HCT116 (cell line): ENCODE data around the gene SLC19A1. TPM values are rescaled to one million over a fixed set of nuclear protein-coding genes. Genes with fewer than 3 reads are reported as not detected.

ENCODE experiments used
- ATAC-seq: fragments of 200-7000 bp; cut with Tn5 transposase; 2 replicates; pipeline ENCODE4 v1.9.1; 2020; ENCODE audit warnings: mild to moderate bottlenecking, moderate library complexity
- BruUV-seq: library from RNA; stranded (reverse); fragments of 400-500 nt; replicated peaks from 2 replicates; lab custom pipeline; 2021; lab: Mats Ljungman, UMichigan
- CTCF ChIA-PET: fragments of 300-600 bp; sonication (Branson Sonifier 250); formaldehyde crosslinking; loops from one replicate; lab custom pipeline; 2021; ENCODE audit warnings: antibody characterized with exemption; lab: Charles Lee
- POLR2A ChIA-PET: fragments of 300-600, 350-600 bp; sonication (Branson Sonifier 250); formaldehyde crosslinking; loops from one replicate; lab custom pipeline; 2021; ENCODE audit warnings: antibody characterized with exemption; lab: Charles Lee
- RAD21 ChIA-PET, 2 experiments: fragments of 300-600 bp; sonication (Branson Sonifier 250); formaldehyde crosslinking; loops; one replicate each; lab custom pipeline; 2023; ENCODE audit warnings: low total read pairs in 2 of 2; ENCODE audit not compliant: uncharacterized antibody in 2 of 2, unreplicated experiment in 2 of 2, low non-redundant PET in 1 of 2; lab: Charles Lee
- DNase-seq: peaks from one replicate; pipeline ENCODE4 v3.0.0-alpha.2; 2010; ENCODE audit warnings: low read depth, low spot score
- H2AFZ ChIP-seq: fragments of 200-600 bp; shearing (Covaris generic), sonication (generic); 2 replicates; pipeline ENCODE4 v1.6.1; 2017; ENCODE audit warnings: low read depth, mixed run types, mixed read lengths, antibody characterized with exemption, low read length; ENCODE audit not compliant: poor library complexity, severe bottlenecking
- H3K27ac ChIP-seq: 2 replicates; pipeline ENCODE4 v1.5.1; 2012; ENCODE audit warnings: low read depth, low read length
- H3K27me3 ChIP-seq: fragments of 200-600 bp; sonication (generic); 2 replicates; pipeline ENCODE4 v1.6.1; 2016; ENCODE audit warnings: mixed run types, low read length, mixed read lengths; ENCODE audit not compliant: insufficient read depth
- H3K36me3 ChIP-seq, 2 experiments: fragments of 200-500 bp in 1 of 2; fragments of 200-600 bp in 1 of 2; sonication (Bioruptor generic) in 1 of 2; sonication (generic) in 1 of 2; 2 replicates each; pipeline versions ENCODE4 v1.5.1 to v1.6.1; 2014 to 2016; ENCODE audit warnings: low read length in 2 of 2, inconsistent platforms in 1 of 2, mixed read lengths in 1 of 2, mixed run types in 1 of 2; ENCODE audit not compliant: insufficient read depth in 2 of 2, control insufficient read depth in 1 of 2
- H3K4me1 ChIP-seq, 2 experiments: fragments of 200-600 bp in 1 of 2; sonication (generic) in 1 of 2; 2 replicates each; pipeline versions ENCODE4 v1.5.1 to v1.6.1; 2012 to 2017; ENCODE audit warnings: low read length in 2 of 2, inconsistent platforms in 1 of 2, mild to moderate bottlenecking in 1 of 2, mixed read lengths in 1 of 2, mixed run types in 1 of 2, moderate library complexity in 1 of 2; ENCODE audit not compliant: insufficient read depth in 2 of 2, control insufficient read depth in 1 of 2
- H3K4me2 ChIP-seq: fragments of 200-600 bp; sonication (generic); 2 replicates; pipeline ENCODE4 v1.6.1; 2017; ENCODE audit warnings: mixed run types, low read length, mixed read lengths
- H3K4me3 ChIP-seq, 2 experiments: fragments of 200-600 bp in 1 of 2; sonication (generic) in 1 of 2; replicated peaks in 1 of 2; 2 replicates each; pipeline ENCODE4 v1.5.1; 2011 to 2016; ENCODE audit warnings: low read length in 2 of 2, control low read depth in 1 of 2, low read depth in 1 of 2, mild to moderate bottlenecking in 1 of 2, mixed read lengths in 1 of 2, mixed run types in 1 of 2
- H3K79me2 ChIP-seq: fragments of 200-600 bp; sonication (generic); 2 replicates; pipeline ENCODE4 v1.6.1; 2017; ENCODE audit warnings: mild to moderate bottlenecking, mixed run types, low read length, moderate library complexity, mixed read lengths; ENCODE audit not compliant: insufficient read depth
- H3K9ac ChIP-seq: fragments of 200-600 bp; sonication (generic); 2 replicates; pipeline ENCODE4 v1.6.1; 2016; ENCODE audit warnings: low read length, mixed read lengths
- H3K9me2 ChIP-seq: fragments of 200-600 bp; sonication (generic), shearing (Covaris generic); 2 replicates; pipeline ENCODE4 v1.6.1; 2017; ENCODE audit warnings: mixed run types, mild to moderate bottlenecking, moderate library complexity; ENCODE audit not compliant: insufficient read depth
- H3K9me3 ChIP-seq, 2 experiments: fragments of 200-500 bp in 1 of 2; fragments of 200-600 bp in 1 of 2; sonication (Bioruptor generic) in 1 of 2; sonication (generic) in 1 of 2; 2 replicates each; pipeline ENCODE4 v1.6.1; 2014 to 2017; ENCODE audit warnings: low read length in 2 of 2, mixed read lengths in 2 of 2, inconsistent platforms in 1 of 2, low read depth in 1 of 2, mild to moderate bottlenecking in 1 of 2, mixed run types in 1 of 2, moderate library complexity in 1 of 2; ENCODE audit not compliant: control insufficient read depth in 1 of 2, insufficient read depth in 1 of 2
- H4K20me1 ChIP-seq: fragments of 200-600 bp; sonication (generic), shearing (Covaris generic); 2 replicates; pipeline ENCODE4 v1.6.1; 2017; ENCODE audit warnings: mixed run types, mild to moderate bottlenecking, moderate library complexity; ENCODE audit not compliant: insufficient read depth
- ATF3 ChIP-seq: IDR thresholded peaks from 2 replicates; pipeline ENCODE4 v1.6.1; 2012
- CTCF ChIP-seq, 3 experiments: fragments of 200-600 bp in 1 of 3; sonication (generic) in 1 of 3; IDR thresholded peaks in 2 of 3; conservative IDR thresholded peaks in 1 of 3; 2 replicates each; pipeline ENCODE4 v1.5.1; 2012 to 2017; ENCODE audit warnings: low read depth in 2 of 3, low read length in 2 of 3, antibody characterized with exemption in 1 of 3, borderline replicate concordance in 1 of 3, control low read depth in 1 of 3, mild to moderate bottlenecking in 1 of 3, mixed read lengths in 1 of 3, mixed run types in 1 of 3, moderate library complexity in 1 of 3; ENCODE audit not compliant: insufficient read depth in 1 of 3
- EZH2 ChIP-seq: fragments of 200-600 bp; sonication (generic); IDR thresholded peaks from 2 replicates; pipeline ENCODE4 v1.6.1; 2017; ENCODE audit warnings: antibody characterized with exemption, mixed run types
- EZH2phosphoT487 ChIP-seq: fragments of 200-600 bp; IDR thresholded peaks from 2 replicates; pipeline ENCODE4 v1.6.1; 2018; ENCODE audit warnings: antibody characterized with exemption, borderline replicate concordance
- FOSL1 ChIP-seq: IDR thresholded peaks from 2 replicates; pipeline ENCODE4 v1.6.1; 2012; ENCODE audit warnings: low read depth
- JUND ChIP-seq: IDR thresholded peaks from 2 replicates; pipeline ENCODE4 v1.6.1; 2012
- POLR2A ChIP-seq: IDR thresholded peaks from 2 replicates; pipeline ENCODE4 v1.7.0; 2011; ENCODE audit warnings: borderline replicate concordance; ENCODE audit not compliant: insufficient read depth, insufficient read length; ENCODE audit errors: extremely low read depth
- SIN3A ChIP-seq: IDR thresholded peaks from 2 replicates; pipeline ENCODE4 v1.6.1; 2012; ENCODE audit warnings: low read depth
- SP1 ChIP-seq: IDR thresholded peaks from 2 replicates; pipeline ENCODE4 v1.6.1; 2012; ENCODE audit warnings: low read depth
- SRF ChIP-seq: IDR thresholded peaks from 2 replicates; pipeline ENCODE4 v1.6.1; 2012; ENCODE audit warnings: low read depth
- TCF7L2 ChIP-seq: IDR thresholded peaks from 2 replicates; pipeline ENCODE4 v1.7.0; 2011; ENCODE audit warnings: borderline replicate concordance, inconsistent platforms; ENCODE audit not compliant: insufficient read depth, insufficient read length; ENCODE audit errors: extremely low read depth
- YY1 ChIP-seq: IDR thresholded peaks from 2 replicates; pipeline ENCODE4 v1.6.1; 2011; ENCODE audit warnings: low read length, low read depth, moderate library complexity, mild to moderate bottlenecking; ENCODE audit not compliant: insufficient replicate concordance; ENCODE audit errors: extremely low read depth
- ZFX ChIP-seq: fragments of 450-650 bp; IDR thresholded peaks from 2 replicates; pipeline ENCODE4 v1.6.1; 2017
- ZNF274 ChIP-seq: fragments of 200-500 bp; sonication (Bioruptor generic); IDR thresholded peaks from 2 replicates; pipeline ENCODE4 v1.6.1; 2014; ENCODE audit warnings: mild to moderate bottlenecking, low read depth, low read length, inconsistent platforms
- intact Hi-C: fragments of 100-400 bp; cut with micrococcal nuclease; formaldehyde crosslinking; loops from 2 replicates; pipeline ENCODE4 v1.10.0; 2022
- total RNA-seq: library from RNA; stranded (reverse); gene quantifications from one replicate; pipeline ENCODE4 v1.2.1, GENCODE V29; 2021; ENCODE audit not compliant: unreplicated experiment
- TF ChIP-seq, protein P1 (sequence below): IDR thresholded peaks from 2 replicates; pipeline ENCODE4 v1.6.1; 2011; ENCODE audit warnings: mild to moderate bottlenecking, low read length, moderate library complexity; ENCODE audit not compliant: insufficient replicate concordance; ENCODE audit errors: extremely low read depth

The SLC19A1 gene
- total RNA-seq, 1 experiment from 2014 or later: 50.2 TPM

DNA sequence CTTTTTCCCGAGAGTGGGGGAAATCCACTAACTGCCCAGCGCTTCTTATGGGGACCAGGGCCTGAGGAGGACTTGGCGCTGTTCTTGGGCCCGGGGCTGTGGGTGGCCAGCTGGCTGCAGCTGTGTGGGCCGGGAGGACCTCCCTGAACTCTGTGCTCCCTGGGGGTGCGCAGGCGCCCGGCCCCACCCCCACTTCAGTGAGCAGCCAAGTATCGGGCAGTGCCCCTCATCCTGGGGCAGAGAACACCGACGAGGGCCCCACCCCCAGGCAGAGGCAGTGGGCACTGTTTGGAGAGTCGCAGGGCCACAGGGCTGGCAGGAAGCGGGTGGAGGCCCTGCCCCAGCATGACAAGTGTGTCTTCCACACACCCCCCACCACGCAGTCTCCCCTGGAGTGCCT, 32.5 kb upstream of the SLC19A1 start:
- intact Hi-C loops: no loop called here
- no peaks in the 10 kb centered on the region for H3K9me2 ChIP-seq
- RAD21 ChIA-PET: no interaction called here
- H3K4me1 ChIP-seq: no peaks in the 10 kb centered on the region
- no peak overlapping the region for H3K4me3 ChIP-seq
- no peaks in the 10 kb centered on the region for H3K9me3 ChIP-seq
- CTCF ChIA-PET: interaction anchor here (1.0 kb wide), 1 partner anchor 246 kb away, joined by 3 read pairs; no protein-coding TSS in a partner anchor
- no peak for ATAC-seq
- H3K9ac ChIP-seq: no peak overlapping the region
- H3K27ac ChIP-seq: no peak overlapping the region
- DNase-seq: no peak
- no peak overlapping the region for H2AFZ ChIP-seq
- no peaks in the 10 kb centered on the region for H3K36me3 ChIP-seq
- TF ChIP-seq SRF: no peak
- no peak for TF ChIP-seq SIN3A
- TF ChIP-seq ZFX: no peak
- TF ChIP-seq EZH2: no peak
- TF ChIP-seq CTCF (IDR thresholded peaks at IDR 0.05 in 2 of 3, conservative IDR thresholded peaks at IDR 0.05 in 1 of 3; ENCODE audit: borderline replicate concordance in 1 of 3, insufficient read depth in 1 of 3, low read depth in 2 of 3, low read length in 2 of 3): no peak
- no peak for TF ChIP-seq SP1
- no peak for TF ChIP-seq EZH2phosphoT487
- TF ChIP-seq POLR2A: no peak
- no peak for TF ChIP-seq FOSL1
- BruUV-seq: no TSS peak
- no peaks in the 10 kb centered on the region for H3K79me2 ChIP-seq
- POLR2A ChIA-PET: no interaction called here
- H3K4me2 ChIP-seq: no peak overlapping the region
- H3K27me3 ChIP-seq: no peaks in the 10 kb centered on the region
- no peaks in the 10 kb centered on the region for H4K20me1 ChIP-seq

DNA sequence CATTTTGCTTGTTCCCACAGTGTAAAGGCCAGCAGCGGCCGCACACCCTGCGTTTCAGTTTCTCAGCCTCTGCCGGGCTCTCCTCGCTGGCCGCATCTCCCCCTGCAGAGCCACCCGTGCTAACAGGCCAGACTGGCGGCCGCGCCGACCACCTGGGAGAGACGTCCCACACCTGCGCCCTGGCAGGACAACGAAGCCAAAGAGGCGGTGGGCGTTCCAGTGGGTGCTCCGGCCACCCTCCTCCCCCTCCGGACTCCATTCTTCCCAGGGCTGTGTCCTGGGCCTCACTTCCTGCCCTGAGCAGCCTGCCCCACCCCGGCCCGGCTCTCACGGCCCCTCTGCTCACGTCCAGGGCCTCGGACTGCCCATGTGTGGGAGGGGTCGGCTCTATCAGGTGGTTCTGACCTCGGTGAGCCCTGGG, 31.9 kb upstream of the SLC19A1 start:
- Histone ChIP-seq H4K20me1 (no peaks in the 10 kb centered on the region), H3K4me2 (no peak overlapping the region), H3K9me2 (no peaks in the 10 kb centered on the region), H2AFZ (no peak overlapping the region), H3K27me3 (no peaks in the 10 kb centered on the region), H3K9me3 (no peaks in the 10 kb centered on the region), H3K27ac (no peak overlapping the region), H3K79me2 (no peaks in the 10 kb centered on the region), H3K36me3 (no peaks in the 10 kb centered on the region), H3K9ac (no peak overlapping the region), H3K4me3 (no peak overlapping the region), H3K4me1 (no peaks in the 10 kb centered on the region)
- no peak for TF ChIP-seq ZFX
- no peak for TF ChIP-seq ZNF274
- TF ChIP-seq YY1: no peak
- no peak for TF ChIP-seq CTCF (IDR thresholded peaks at IDR 0.05 in 2 of 3, conservative IDR thresholded peaks at IDR 0.05 in 1 of 3; ENCODE audit: borderline replicate concordance in 1 of 3, insufficient read depth in 1 of 3, low read depth in 2 of 3, low read length in 2 of 3)
- TF ChIP-seq JUND: no peak
- TF ChIP-seq ATF3: no peak
- no peak for TF ChIP-seq POLR2A
- no peak for TF ChIP-seq FOSL1
- TF ChIP-seq, protein P1, sequence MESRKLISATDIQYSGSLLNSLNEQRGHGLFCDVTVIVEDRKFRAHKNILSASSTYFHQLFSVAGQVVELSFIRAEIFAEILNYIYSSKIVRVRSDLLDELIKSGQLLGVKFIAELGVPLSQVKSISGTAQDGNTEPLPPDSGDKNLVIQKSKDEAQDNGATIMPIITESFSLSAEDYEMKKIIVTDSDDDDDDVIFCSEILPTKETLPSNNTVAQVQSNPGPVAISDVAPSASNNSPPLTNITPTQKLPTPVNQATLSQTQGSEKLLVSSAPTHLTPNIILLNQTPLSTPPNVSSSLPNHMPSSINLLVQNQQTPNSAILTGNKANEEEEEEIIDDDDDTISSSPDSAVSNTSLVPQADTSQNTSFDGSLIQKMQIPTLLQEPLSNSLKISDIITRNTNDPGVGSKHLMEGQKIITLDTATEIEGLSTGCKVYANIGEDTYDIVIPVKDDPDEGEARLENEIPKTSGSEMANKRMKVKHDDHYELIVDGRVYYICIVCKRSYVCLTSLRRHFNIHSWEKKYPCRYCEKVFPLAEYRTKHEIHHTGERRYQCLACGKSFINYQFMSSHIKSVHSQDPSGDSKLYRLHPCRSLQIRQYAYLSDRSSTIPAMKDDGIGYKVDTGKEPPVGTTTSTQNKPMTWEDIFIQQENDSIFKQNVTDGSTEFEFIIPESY: no peak
- TF ChIP-seq TCF7L2: no peak
- no peak for ATAC-seq
- ChIA-PET POLR2A (no interaction called here), RAD21 (no interaction called here), CTCF (no interaction called here)
- no peak for DNase-seq
- intact Hi-C loops: no loop called here
- no TSS peak for BruUV-seq
